Measurements from ENCODE around the gene CCDC179.

CCDC179 gene

GRCh38 chr11:22798901-22799300 is 61.4 kb downstream of the CCDC179 start:
- TF ChIP-seq Cebpa-rat (IDR thresholded peaks at IDR 0.05) = no peak
- no peaks in the 10 kb centered on the region for H3K9me3 ChIP-seq (replicated peaks in 1 of 11)
- peak overlapping the region in 2 of 10 experiments; percentile 16 to 30; a peak in 2 of 20 replicates for H3K4me3 ChIP-seq
- H4K20me1 ChIP-seq = no peaks in the 10 kb centered on the region
- no peak overlapping the region for H3K27ac ChIP-seq
- no peak overlapping the region for H3K9ac ChIP-seq
- peak overlapping the region in 9 of 11 experiments; percentile 7 to 91 (median 74); a peak in 16 of 22 replicates for H3K4me2 ChIP-seq
- H3K27me3 ChIP-seq = no peaks in the 10 kb centered on the region
- H3K4me1 ChIP-seq = peaks cover 0 to 40% (median 26%) of the 10 kb centered on the region in 10 experiments; a peak in 17 of 20 replicates
- H3K36me3 ChIP-seq = no peaks in the 10 kb centered on the region

GRCh38 chr11:22797047-22797446 is 63.2 kb downstream of the CCDC179 start:
- Histone ChIP-seq H4K20me1 (no peaks in the 10 kb centered on the region), H3K4me3 (no peak overlapping the region), H3K4me1 (peaks cover 0 to 40% (median 26%) of the 10 kb centered on the region in 10 experiments; a peak in 17 of 20 replicates), H3K9me3 (replicated peaks in 1 of 11) (no peaks in the 10 kb centered on the region), H3K9ac (no peak overlapping the region), H3K36me3 (no peaks in the 10 kb centered on the region), H3K27ac (no peak overlapping the region), H3K4me2 (peak overlapping the region in 2 of 11 experiments; percentile 6 to 91; a peak in 1 of 22 replicates), H3K27me3 (no peaks in the 10 kb centered on the region)
- no peak for TF ChIP-seq Cebpa-rat (IDR thresholded peaks at IDR 0.05)
